Uterus (tissue), 4 donors: ENCODE data around the gene HCST. TPM values are rescaled to one million over a fixed set of nuclear protein-coding genes. Genes with fewer than 3 reads are reported as not detected.
A peak's percentile ranks its signal among the peaks of the same experiment; 100 is the strongest.
"Not testable (repeated sequence)": the region's sequence is repeated elsewhere in the genome, so short reads cannot be mapped to it uniquely, and the experiment has no call there.

Experiments
- DNase-seq, 2 donors: peaks; one replicate each; pipeline ENCODE4 v3.0.0-alpha.2; 2019 to 2020
- H3K27ac ChIP-seq, 2 donors: fragments of 200-600 bp; sonication (generic); 1 replicate in 1 of 2; 2 replicates in 1 of 2; pipeline ENCODE4 v1.5.1; 2016 to 2018
- H3K27me3 ChIP-seq, 2 donors: fragments of 200-600 bp; sonication (generic); one replicate each; pipeline ENCODE4 v1.5.1; 2018 to 2019; ENCODE audit warnings: control low read depth in 1 of 2
- H3K36me3 ChIP-seq, 2 donors: fragments of 200-600 bp; sonication (generic); one replicate each; pipeline ENCODE4 v1.5.1; 2019; ENCODE audit warnings: control low read depth in 1 of 2
- H3K4me1 ChIP-seq, 2 donors: fragments of 200-600 bp; sonication (generic); one replicate each; pipeline ENCODE4 v1.5.1; 2018 to 2019; ENCODE audit warnings: control low read depth in 1 of 2
- H3K4me3 ChIP-seq, 2 donors: fragments of 200-600 bp; sonication (generic); 1 replicate in 1 of 2; 2 replicates in 1 of 2; pipeline ENCODE4 v1.5.1; 2018 to 2019; ENCODE audit warnings: mild to moderate bottlenecking in 1 of 2
- H3K9me3 ChIP-seq, 2 donors: fragments of 200-600 bp; sonication (generic); one replicate each; pipeline ENCODE4 v1.5.1; 2019; ENCODE audit warnings: control low read depth in 1 of 2
- POLR2A ChIP-seq, 2 donors: fragments of 450-650 bp; IDR thresholded peaks; one replicate each; pipeline ENCODE4 v1.6.1; 2016; ENCODE audit warnings: antibody characterized with exemption in 2 of 2, mild to moderate bottlenecking in 1 of 2, moderate library complexity in 1 of 2
- intact Hi-C: fragments of 100-400 bp; cut with DNase I; formaldehyde crosslinking; loops from one replicate; pipeline ENCODE4 v1.15.1; 2023; ENCODE audit warnings: low total_unique reads
- total RNA-seq, 4 donors: library from RNA; depleted of rRNA in 3 of 4; stranded (reverse); fragments of >200 nt in 3 of 4; gene quantifications; one replicate each; pipeline versions ENCODE4 v1.1.0 to v1.2.4, GENCODE V29; 2014 to 2023
- TF ChIP-seq, protein P1 (sequence below), 4 experiments: fragments of 200-600 bp in 2 of 4; fragments of 450-650 bp in 2 of 4; sonication (generic) in 2 of 4; IDR thresholded peaks; one replicate each; pipeline ENCODE4 v1.5.1; 2016 to 2019; ENCODE audit warnings: antibody characterized with exemption in 4 of 4, mild to moderate bottlenecking in 2 of 4, moderate library complexity in 1 of 4
- donor health status: DM: yes; HTN: yes; CAD: no.

Gene HCST
- total RNA-seq, 4 donors from 2014 or later: 1.6 to 47.1 (median 4.5) TPM; not detected in 1

DNA sequence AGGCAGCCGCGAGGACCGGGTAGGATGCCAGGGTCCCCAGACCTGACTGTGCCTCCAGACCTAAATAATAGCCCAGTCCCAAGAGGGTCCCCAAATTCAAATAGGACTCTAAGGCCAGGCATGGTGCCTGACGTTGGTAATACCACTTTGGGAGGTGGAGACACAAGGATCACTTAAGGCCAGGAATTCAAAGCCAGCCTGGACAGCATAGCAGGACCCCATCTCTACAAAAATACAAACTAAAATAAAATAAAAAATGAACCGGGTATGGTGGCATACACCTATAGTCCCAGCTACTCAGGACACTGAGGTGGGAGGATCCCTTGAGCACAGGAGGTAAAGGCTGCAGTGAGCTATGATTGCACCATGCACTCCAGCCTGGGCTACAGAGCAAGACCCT, 39.3 kb upstream of the HCST start:
- TF ChIP-seq POLR2A (IDR thresholded peaks at IDR 0.05): no peak
- TF ChIP-seq, protein P1, sequence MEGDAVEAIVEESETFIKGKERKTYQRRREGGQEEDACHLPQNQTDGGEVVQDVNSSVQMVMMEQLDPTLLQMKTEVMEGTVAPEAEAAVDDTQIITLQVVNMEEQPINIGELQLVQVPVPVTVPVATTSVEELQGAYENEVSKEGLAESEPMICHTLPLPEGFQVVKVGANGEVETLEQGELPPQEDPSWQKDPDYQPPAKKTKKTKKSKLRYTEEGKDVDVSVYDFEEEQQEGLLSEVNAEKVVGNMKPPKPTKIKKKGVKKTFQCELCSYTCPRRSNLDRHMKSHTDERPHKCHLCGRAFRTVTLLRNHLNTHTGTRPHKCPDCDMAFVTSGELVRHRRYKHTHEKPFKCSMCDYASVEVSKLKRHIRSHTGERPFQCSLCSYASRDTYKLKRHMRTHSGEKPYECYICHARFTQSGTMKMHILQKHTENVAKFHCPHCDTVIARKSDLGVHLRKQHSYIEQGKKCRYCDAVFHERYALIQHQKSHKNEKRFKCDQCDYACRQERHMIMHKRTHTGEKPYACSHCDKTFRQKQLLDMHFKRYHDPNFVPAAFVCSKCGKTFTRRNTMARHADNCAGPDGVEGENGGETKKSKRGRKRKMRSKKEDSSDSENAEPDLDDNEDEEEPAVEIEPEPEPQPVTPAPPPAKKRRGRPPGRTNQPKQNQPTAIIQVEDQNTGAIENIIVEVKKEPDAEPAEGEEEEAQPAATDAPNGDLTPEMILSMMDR (IDR thresholded peaks at IDR 0.05): no peak
- Histone ChIP-seq H3K4me3 (no peak overlapping the region), H3K27me3 (no peaks in the 10 kb centered on the region), H3K36me3 (no peaks in the 10 kb centered on the region), H3K9me3 (no peaks in the 10 kb centered on the region), H3K4me1 (no peaks in the 10 kb centered on the region), H3K27ac (no peak overlapping the region)
- intact Hi-C loops: no loop called here
- DNase-seq: no peak

DNA sequence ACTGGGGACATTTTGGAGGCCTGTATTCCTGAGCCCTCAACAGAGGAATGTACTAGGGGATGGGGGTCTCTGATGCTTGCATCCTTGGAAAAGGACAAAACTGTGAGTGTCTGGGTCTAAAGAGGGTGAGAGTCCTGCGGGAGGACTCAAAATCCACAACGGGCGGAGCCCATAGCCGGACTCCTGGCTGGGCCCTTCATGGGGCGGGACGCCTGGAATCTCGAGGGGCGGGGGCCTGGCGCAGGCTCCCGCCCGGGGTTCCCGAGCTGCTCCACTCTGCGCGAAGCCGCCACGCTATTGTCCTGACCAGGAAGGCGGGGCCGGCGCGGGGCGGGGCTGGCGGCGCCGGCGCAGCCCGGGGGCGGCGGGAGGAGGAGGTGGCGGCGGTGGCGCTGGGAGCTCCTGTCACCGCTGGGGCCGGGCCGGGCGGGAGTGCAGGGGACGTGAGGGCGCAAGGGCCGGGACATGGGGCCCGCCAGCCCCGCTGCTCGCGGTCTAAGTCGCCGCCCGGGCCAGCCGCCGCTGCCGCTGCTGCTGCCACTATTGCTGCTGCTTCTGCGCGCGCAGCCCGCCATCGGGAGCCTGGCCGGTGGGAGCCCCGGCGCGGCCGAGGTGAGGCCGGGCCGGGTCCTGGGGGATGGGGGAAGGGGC, 34.0 kb upstream of the HCST start, which contains the start of gene APLP1:
Gene APLP1 (plus strand): TSS at position 403 of the 651 bp plus-strand sequence. CDS start 63 bp downstream, at position 466.
- H3K9me3 ChIP-seq: no peaks in the 10 kb centered on the region
- H3K27ac ChIP-seq: no peak within 1 kb of the TSS
- H3K4me3 ChIP-seq: peak within 1 kb of the TSS; percentile 5 to 31
- intact Hi-C loops: no loop called here
- TF ChIP-seq POLR2A (IDR thresholded peaks at IDR 0.05): no peak
- TF ChIP-seq, protein P1 (IDR thresholded peaks at IDR 0.05): no peak
- H3K36me3 ChIP-seq: no peaks in the 10 kb centered on the region
- peaks cover 0 to 3% of the 10 kb centered on the region in 2 donors for H3K27me3 ChIP-seq
- peaks cover 0 to 14% of the 10 kb centered on the region in 2 donors for H3K4me1 ChIP-seq
- peak; percentile 35 to 65 for DNase-seq

DNA sequence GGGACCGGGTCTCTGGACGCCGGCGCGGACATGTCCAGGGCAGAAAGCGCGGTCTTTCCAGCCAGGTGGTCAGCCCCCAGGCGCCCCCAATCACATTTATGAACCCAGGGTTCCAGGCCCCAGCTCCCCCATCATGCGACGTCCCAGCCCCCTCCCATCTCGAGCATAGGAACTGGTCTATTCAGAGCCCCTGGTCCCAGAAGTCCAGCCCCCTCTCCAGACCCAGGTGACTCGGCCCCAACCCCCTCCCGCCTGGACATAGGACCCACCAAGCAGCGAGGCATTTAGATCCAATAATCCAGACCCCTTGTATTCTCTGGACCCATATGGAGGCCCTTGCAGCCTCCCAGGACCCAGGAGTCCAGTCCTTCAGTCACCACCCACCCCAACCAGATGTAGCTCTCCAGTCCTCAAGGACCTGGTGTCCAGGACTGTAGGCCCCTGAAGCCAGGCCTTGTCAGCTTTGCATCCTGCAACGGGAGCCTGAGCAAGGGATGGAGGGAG, 33.5 kb upstream of the HCST start:
- Histone ChIP-seq H3K9me3 (no peaks in the 10 kb centered on the region), H3K36me3 (no peaks in the 10 kb centered on the region), H3K27ac (no peak overlapping the region), H3K4me1 (peaks cover 0 to 14% of the 10 kb centered on the region in 2 donors), H3K4me3 (peak overlapping the region; percentile 5 to 31), H3K27me3 (peaks cover 0 to 3% of the 10 kb centered on the region in 2 donors)
- intact Hi-C loops: no loop called here
- DNase-seq: no peak
- no peak for TF ChIP-seq POLR2A (IDR thresholded peaks at IDR 0.05)
- TF ChIP-seq, protein P1 (IDR thresholded peaks at IDR 0.05): no peak

GRCh38 chr19:35869327-35870123, 32.8 kb upstream of the HCST start:
- no peaks in the 10 kb centered on the region for H3K9me3 ChIP-seq
- peak; percentile 47 to 63 for DNase-seq
- intact Hi-C loops: no loop called here
- H3K4me3 ChIP-seq: no peak overlapping the region
- TF ChIP-seq, protein P1 (IDR thresholded peaks at IDR 0.05): no peak
- TF ChIP-seq POLR2A (IDR thresholded peaks at IDR 0.05): no peak
- no peaks in the 10 kb centered on the region for H3K36me3 ChIP-seq
- peaks cover 0 to 3% of the 10 kb centered on the region in 2 donors for H3K27me3 ChIP-seq
- H3K27ac ChIP-seq: no peak overlapping the region
- peaks cover 0 to 14% of the 10 kb centered on the region in 2 donors for H3K4me1 ChIP-seq

DNA sequence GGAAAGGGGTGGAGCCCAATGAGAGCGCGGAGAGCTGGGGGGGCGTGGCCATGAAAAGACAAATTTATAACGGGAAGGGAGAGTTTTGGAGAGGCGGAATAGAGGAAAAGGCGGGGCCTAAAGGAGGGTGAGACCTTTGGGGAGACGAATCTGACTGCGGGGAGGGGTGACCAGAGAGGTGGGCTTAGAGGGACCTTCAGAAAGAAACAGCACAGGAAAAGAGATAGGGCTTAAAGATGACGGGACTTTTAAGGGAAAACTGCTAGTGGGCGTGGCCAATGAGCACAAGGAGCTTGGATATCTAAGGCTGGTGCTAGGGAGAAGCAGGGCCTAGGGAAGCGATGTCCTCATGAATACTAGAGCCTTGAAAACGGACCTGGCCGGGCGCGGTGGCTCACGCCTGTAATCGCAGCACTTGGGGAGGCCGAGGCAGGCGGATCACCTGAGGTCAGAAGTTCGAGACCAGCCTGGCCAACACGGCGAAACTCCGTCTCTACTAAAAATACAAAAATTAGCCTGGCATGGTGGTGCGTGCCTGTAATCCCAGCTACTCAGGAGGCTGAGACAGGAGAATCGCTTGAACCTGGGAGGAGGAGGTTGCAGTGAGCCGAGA, 32.1 kb upstream of the HCST start:
- H3K27me3 ChIP-seq, intact Hi-C loops, H3K4me3 ChIP-seq, H3K9me3 ChIP-seq, H3K36me3 ChIP-seq, H3K27ac ChIP-seq: not testable (repeated sequence)
- DNase-seq: peak; percentile 26 to 34
- H3K4me1 ChIP-seq: peaks cover 0 to 14% of the 10 kb centered on the region in 2 donors
